Measurements from ENCODE around the gene DHX30.
"Not testable (repeated sequence)": the region's sequence is repeated elsewhere in the genome, so short reads cannot be mapped to it uniquely, and the experiment has no call there.

Gene DHX30

DNA sequence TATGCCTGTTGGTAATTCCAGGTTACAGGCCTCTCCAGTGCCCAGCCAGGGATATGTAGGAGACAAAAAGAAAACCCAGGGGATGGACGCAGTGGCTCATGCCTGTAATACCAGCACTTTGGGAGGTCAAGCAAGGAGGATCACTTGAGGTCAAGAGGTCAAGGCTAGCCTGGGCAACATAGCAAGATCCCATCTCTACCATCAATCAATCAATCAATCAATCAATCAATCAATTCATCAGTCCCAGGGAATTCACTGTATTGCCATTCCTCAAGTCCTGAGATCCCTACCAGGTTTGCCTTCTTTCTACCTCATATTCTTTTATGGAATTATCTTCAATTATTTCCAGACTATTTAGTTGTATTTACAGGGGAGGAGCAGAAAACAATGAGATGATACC, 82.2 kb downstream of the DHX30 start:
- DNase-seq = no peak

- not testable (repeated sequence) for DNase-seq
Observed at GRCh38 chr3:47887991-47888390, 85.1 kb downstream of the DHX30 start.

GRCh38 chr3:47888986-47889757, 86.2 kb downstream of the DHX30 start:
- DNase-seq = no peak

DNA sequence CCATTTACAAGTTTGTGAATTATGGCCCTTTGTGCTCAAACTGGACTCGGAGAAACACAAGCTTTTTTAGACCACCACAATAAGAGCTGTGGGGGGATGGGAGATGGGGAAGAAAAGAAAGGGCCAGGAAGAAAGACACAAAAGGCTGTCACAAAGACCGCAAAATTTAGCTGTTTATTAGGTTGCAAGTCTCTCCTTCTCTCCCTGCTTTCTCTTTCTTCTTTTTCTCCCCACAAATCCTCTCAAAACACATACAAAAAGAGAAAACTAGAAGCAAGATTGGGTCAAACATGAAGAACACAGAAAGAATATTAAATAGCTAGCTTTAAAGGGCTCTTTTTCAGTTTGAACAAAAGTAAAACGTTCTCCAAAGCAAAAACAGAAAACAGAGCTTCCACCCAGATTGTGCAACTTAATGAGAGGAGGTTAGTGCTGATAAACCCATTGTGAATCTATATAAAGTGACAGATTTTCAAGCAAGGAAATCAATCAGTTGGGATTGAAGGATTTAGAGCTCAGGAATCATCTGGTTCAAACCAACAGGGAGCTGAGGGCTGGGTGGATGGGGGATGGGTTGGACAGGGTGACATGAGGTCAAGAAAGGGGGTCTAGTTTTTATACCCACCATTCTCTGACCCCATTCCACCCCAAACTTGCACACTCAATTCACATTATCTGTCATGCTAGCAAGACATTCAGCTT, 87.3 kb downstream of the DHX30 start:
- no peak for DNase-seq

DNA sequence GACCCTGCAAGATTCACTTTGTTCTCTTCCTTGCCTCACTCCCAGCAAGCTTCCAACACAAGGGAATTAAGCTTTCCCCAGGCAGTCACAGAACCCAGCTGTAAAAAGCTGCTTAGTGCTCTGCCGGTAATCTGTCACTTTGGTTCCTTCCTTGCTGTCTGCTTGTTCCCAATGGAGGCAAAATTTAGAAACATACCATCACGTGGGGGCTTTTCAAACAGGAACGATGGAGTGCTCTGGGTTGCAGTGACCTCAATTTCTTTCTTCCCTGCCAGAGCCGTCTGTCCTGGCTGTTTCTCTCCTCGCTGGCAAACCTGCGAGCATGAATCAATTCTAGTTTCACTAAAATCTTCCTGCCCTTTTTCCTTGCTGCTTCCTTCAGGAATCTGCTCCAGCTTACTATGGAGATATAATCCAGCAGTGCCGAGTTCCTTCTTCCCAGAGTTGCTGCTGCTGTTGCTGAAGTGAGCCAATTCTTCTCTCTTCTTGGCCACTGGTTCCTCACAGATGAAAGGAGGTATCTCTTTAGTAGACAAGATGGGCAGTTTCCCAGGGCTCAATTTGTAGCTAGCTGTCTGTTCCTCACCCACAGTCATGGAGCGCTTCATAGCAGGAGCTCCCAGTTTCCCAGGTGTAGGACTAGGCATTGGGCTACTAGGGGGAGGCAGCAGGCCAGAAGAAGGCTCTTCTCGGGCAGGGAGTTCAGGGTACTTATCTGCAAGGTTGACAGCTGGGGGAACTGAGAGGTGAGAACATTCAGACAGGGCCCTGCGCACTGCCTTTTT, 88.1 kb downstream of the DHX30 start:
- no peak for DNase-seq

DNA sequence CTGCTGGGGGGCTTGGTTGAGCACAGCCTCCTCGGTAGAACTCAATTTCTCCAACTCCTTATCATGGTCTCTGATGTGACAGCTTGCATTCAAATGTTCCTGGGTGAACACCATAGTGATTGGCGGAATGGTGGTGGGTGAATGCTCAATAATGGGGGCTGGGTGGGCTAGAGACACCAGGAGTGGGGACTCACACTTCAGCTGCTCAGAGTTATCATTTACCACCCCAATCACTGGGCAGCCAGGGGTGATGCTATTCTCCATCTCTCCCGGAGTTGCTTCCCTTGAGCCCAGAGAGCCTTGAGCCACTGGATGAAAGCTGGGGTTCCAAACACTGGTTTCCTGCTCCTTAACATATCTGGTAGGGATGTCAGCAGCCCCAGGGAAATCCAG, 88.7 kb downstream of the DHX30 start:
- no peak for DNase-seq

DNA sequence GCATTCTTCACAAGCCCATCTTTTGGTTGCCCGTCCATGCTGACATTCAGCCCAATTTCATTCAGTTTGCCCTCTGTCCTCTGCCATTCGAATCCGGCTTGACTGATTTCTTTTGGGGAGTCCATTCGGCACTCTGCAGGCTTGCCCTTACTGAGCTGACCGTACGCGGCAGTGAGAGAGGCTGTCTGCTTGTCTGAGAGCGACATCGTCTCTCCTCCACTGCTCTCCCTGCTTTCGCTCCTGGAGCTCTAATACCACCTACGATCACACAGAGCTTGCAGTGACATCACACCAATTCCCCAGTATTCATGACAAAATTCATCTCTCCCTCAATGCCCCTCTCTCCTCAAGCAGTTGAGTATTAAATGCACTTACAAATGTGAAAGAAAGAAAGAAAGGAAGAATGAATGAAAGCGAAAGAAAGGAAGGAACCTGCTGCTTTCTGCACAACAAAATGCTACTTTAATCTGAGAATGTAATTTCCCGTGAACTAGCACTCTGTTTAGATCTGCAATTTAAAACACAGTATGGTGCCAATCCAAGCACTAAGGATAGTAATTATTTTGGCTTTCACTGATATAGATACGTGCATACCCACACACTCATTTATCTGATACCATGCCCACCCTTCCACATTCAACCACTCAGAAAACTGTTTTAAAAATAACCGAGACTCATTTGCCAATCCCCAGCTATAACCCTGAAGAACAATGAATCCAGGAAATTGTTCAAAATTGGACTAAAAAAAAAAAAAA, 89.5 kb downstream of the DHX30 start:
- no peak for DNase-seq

DNA sequence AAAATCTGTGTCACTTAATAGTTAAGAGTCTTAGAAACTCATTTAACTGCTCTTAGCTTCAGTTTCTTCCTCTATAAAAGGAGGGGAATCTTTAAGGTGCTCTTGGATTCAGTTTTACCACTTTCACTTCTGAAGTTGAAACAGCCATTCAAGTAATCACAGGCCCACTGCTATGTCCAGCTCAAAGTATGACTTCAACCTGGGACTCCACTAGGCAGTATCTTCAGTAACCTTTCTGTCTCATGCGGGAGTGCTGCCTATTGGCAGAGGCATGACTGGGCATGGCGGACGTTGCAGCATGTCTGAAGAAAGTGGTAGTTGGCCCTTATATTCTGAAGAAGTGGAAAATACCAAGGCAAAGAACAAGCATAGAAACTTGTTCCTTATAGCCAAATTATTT, 92.3 kb downstream of the DHX30 start:
- DNase-seq = no peak

GRCh38 chr3:47896736-47897135, 93.8 kb downstream of the DHX30 start:
- DNase-seq = no peak

DNA sequence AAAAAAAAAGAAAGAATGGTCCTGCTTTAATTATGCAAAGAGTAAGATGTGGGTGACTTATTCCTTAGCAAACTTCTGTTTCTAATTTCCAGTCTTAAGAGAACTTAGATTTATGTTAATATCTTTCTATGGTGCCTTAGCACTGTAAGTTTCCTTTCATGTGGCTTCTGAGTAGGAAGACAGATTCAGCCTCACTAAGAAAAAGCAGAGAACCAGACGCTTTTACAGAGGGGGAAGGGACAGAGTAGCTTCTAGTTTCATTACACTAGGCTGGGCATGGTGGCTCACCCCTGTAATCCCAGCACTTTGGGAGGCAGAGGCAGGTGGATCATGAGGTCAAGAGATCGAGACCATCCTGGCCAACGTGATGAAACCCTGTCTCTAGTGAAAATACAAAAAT, 95.0 kb downstream of the DHX30 start:
- DNase-seq = no peak

DNA sequence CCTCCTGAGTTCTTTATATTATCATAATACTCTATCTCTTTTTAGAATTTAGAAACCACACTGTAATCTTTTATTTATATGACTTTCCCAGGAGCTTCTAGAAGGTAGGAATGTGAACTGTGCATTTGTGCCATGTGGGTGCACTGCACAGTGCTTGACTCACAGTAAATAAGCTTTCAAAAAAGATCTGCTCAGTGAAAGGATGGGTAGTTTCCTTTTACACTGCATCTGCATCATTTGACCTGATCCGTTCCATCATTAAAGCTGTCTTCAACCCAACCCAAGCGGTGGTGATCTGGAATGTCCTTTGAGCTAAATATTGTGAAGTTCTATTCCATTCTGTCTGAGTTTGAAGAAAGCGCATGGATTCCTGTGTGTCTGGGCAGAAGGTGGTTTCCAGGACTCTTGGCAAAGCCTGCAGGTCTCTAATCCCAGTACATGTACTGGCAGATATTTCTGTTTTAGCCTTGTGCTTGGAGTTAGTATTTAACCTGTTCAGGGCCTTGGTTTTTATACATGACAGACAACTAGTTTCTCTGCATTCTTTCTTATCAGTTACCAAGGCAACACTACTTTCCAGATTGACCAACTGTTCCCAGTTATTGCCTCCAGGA, 96.7 kb downstream of the DHX30 start:
- DNase-seq = no peak

All from stimulated activated CD4-positive, alpha-beta T cell treated with anti-CD3 and anti-CD28 coated beads, Interleukin-4, amount 100 ng/mL, for 4 hours (primary cell).